Stimulated activated memory B cell treated with anti-CD40 and anti-IgM and Interleukin-4, amounts not matched to agents 10 μg/mL and 1 μg/mL and 100 μg/mL, for 72 hours (primary cell): Measurements from ENCODE around the gene LIPN.
A peak's percentile ranks its signal among the peaks of the same experiment; 100 is the strongest.
"Not testable (repeated sequence)": the region's sequence is repeated elsewhere in the genome, so short reads cannot be mapped to it uniquely, and the experiment has no call there.

Experiments
- ATAC-seq: fragments of 150-1000 bp; cut with Tn5 transposase; 2 replicates; pipeline ENCODE4 v1.10.0; 2021
- H3K27ac Mint-ChIP-seq: one replicate; pipeline ENCODE4 v1.8.0; 2022; ENCODE audit warnings: mild to moderate bottlenecking, mixed read lengths
- H3K27me3 Mint-ChIP-seq: one replicate; pipeline ENCODE4 v1.8.0; 2022; ENCODE audit warnings: mixed read lengths
- H3K36me3 Mint-ChIP-seq: one replicate; pipeline ENCODE4 v1.8.0; 2022; ENCODE audit warnings: mixed read lengths
- H3K4me1 Mint-ChIP-seq: one replicate; pipeline ENCODE4 v1.8.0; 2022; ENCODE audit warnings: mixed read lengths
- H3K4me3 Mint-ChIP-seq: one replicate; pipeline ENCODE4 v1.8.0; 2022; ENCODE audit warnings: mild to moderate bottlenecking, moderate library complexity, mixed read lengths
- H3K9me3 Mint-ChIP-seq: one replicate; pipeline ENCODE4 v1.8.0; 2022; ENCODE audit warnings: mixed read lengths

Gene LIPN

GRCh38 chr10:88759366-88760101, at the start of gene LIPN:
Gene LIPN (plus strand): TSS chr10:88760020. CDS start chr10:88761406, 1,386 bp downstream.
- no peaks in the 10 kb centered on the region for H3K27me3 Mint-ChIP-seq
- ATAC-seq, result peak; percentile 70
- H3K4me1 Mint-ChIP-seq, result peaks cover 8% of the 10 kb centered on the region
- H3K4me3 Mint-ChIP-seq, result no peak within 1 kb of the TSS
- H3K36me3 Mint-ChIP-seq, result no peaks in the 10 kb centered on the region
- H3K27ac Mint-ChIP-seq, result no peak within 1 kb of the TSS
- H3K9me3 Mint-ChIP-seq, result no peaks in the 10 kb centered on the region

GRCh38 chr10:88715517-88715916, 44.3 kb upstream of the LIPN start:
- no peaks in the 10 kb centered on the region for H3K36me3 Mint-ChIP-seq
- H3K9me3 Mint-ChIP-seq, result no peaks in the 10 kb centered on the region
- no peak overlapping the region for H3K4me3 Mint-ChIP-seq
- no peaks in the 10 kb centered on the region for H3K4me1 Mint-ChIP-seq
- H3K27ac Mint-ChIP-seq, result no peak overlapping the region
- no peak for ATAC-seq
- peaks cover 45% of the 10 kb centered on the region for H3K27me3 Mint-ChIP-seq

GRCh38 chr10:88721392-88721791, 38.4 kb upstream of the LIPN start:
- no peak for ATAC-seq
- Mint-ChIP-seq H3K4me3 (no peak overlapping the region), H3K36me3 (no peaks in the 10 kb centered on the region), H3K27me3 (peaks cover 28% of the 10 kb centered on the region), H3K9me3 (no peaks in the 10 kb centered on the region), H3K27ac (no peak overlapping the region), H3K4me1 (peaks cover 7% of the 10 kb centered on the region)

- H3K4me3 Mint-ChIP-seq, result no peak overlapping the region
- no peaks in the 10 kb centered on the region for H3K9me3 Mint-ChIP-seq
- H3K27me3 Mint-ChIP-seq, result peaks cover 11% of the 10 kb centered on the region
- peak overlapping the region; percentile 17 for H3K27ac Mint-ChIP-seq
- peaks cover 7% of the 10 kb centered on the region for H3K4me1 Mint-ChIP-seq
- ATAC-seq, result no peak
- H3K36me3 Mint-ChIP-seq, result no peaks in the 10 kb centered on the region
These were observed 34.0 kb upstream of the LIPN start for GRCh38 chr10:88725798-88726197.

- peaks cover 11% of the 10 kb centered on the region for H3K27me3 Mint-ChIP-seq
- ATAC-seq, result peak; percentile 31
- H3K27ac Mint-ChIP-seq, result no peak overlapping the region
These were observed 31.6 kb upstream of the LIPN start for GRCh38 chr10:88728107-88728763.

GRCh38 chr10:88730864-88731263, 29.0 kb upstream of the LIPN start:
- H3K4me3 Mint-ChIP-seq, result no peak overlapping the region
- peaks cover 21% of the 10 kb centered on the region for H3K4me1 Mint-ChIP-seq
- no peaks in the 10 kb centered on the region for H3K9me3 Mint-ChIP-seq
- no peaks in the 10 kb centered on the region for H3K36me3 Mint-ChIP-seq
- no peak for ATAC-seq
- peaks cover 11% of the 10 kb centered on the region for H3K27me3 Mint-ChIP-seq
- H3K27ac Mint-ChIP-seq, result no peak overlapping the region

More at GRCh38 chr10:88728107-88728763, 31.6 kb upstream of the LIPN start:
- Mint-ChIP-seq H3K4me1 (peaks cover 11% of the 10 kb centered on the region), H3K36me3 (no peaks in the 10 kb centered on the region), H3K4me3 (no peak overlapping the region), H3K9me3 (no peaks in the 10 kb centered on the region)

- Mint-ChIP-seq H3K4me1 (peaks cover 18% of the 10 kb centered on the region), H3K27me3 (peaks cover 11% of the 10 kb centered on the region), H3K36me3 (no peaks in the 10 kb centered on the region), H3K27ac (no peak overlapping the region), H3K9me3 (no peaks in the 10 kb centered on the region), H3K4me3 (no peak overlapping the region)
- ATAC-seq, result peak; percentile 72
These were observed 28.5 kb upstream of the LIPN start for GRCh38 chr10:88731296-88731695.

GRCh38 chr10:88733215-88733614, 26.6 kb upstream of the LIPN start:
- Mint-ChIP-seq H3K4me3 (no peak overlapping the region), H3K36me3 (no peaks in the 10 kb centered on the region), H3K4me1 (peaks cover 18% of the 10 kb centered on the region), H3K27me3 (peaks cover 11% of the 10 kb centered on the region), H3K9me3 (no peaks in the 10 kb centered on the region), H3K27ac (no peak overlapping the region)
- no peak for ATAC-seq

GRCh38 chr10:88735661-88736060, 24.2 kb upstream of the LIPN start:
- no peaks in the 10 kb centered on the region for H3K9me3 Mint-ChIP-seq

GRCh38 chr10:88741921-88742320, 17.9 kb upstream of the LIPN start:
- not testable (repeated sequence) for H3K36me3 Mint-ChIP-seq, ATAC-seq, H3K27ac Mint-ChIP-seq, H3K4me3 Mint-ChIP-seq, H3K4me1 Mint-ChIP-seq, H3K9me3 Mint-ChIP-seq
- peaks cover 67% of the 10 kb centered on the region for H3K27me3 Mint-ChIP-seq

More at GRCh38 chr10:88735661-88736060, 24.2 kb upstream of the LIPN start:
- Mint-ChIP-seq H3K27ac (no peak overlapping the region), H3K4me1 (peaks cover 18% of the 10 kb centered on the region), H3K27me3 (peaks cover 23% of the 10 kb centered on the region), H3K4me3 (no peak overlapping the region), H3K36me3 (no peaks in the 10 kb centered on the region)
- ATAC-seq, result no peak

GRCh38 chr10:88742448-88742847, 17.4 kb upstream of the LIPN start:
- H3K36me3 Mint-ChIP-seq, result peaks cover 5% of the 10 kb centered on the region
- H3K4me1 Mint-ChIP-seq, result no peaks in the 10 kb centered on the region
- H3K9me3 Mint-ChIP-seq, result peaks cover 3% of the 10 kb centered on the region
- no peak overlapping the region for H3K27ac Mint-ChIP-seq
- no peak for ATAC-seq
- no peak overlapping the region for H3K4me3 Mint-ChIP-seq
- H3K27me3 Mint-ChIP-seq, result peaks cover 72% of the 10 kb centered on the region

- Mint-ChIP-seq H3K27ac (no peak overlapping the region), H3K4me1 (no peaks in the 10 kb centered on the region), H3K27me3 (peaks cover 62% of the 10 kb centered on the region), H3K4me3 (no peak overlapping the region), H3K36me3 (peaks cover 5% of the 10 kb centered on the region), H3K9me3 (peaks cover 3% of the 10 kb centered on the region)
- ATAC-seq, result no peak
These were observed 15.8 kb upstream of the LIPN start for GRCh38 chr10:88744002-88744401.

GRCh38 chr10:88745633-88746032, 14.2 kb upstream of the LIPN start:
- Mint-ChIP-seq H3K4me1 (no peaks in the 10 kb centered on the region), H3K36me3 (peaks cover 5% of the 10 kb centered on the region), H3K27ac (no peak overlapping the region), H3K9me3 (peaks cover 3% of the 10 kb centered on the region), H3K4me3 (no peak overlapping the region), H3K27me3 (peaks cover 53% of the 10 kb centered on the region)
- no peak for ATAC-seq

- no peaks in the 10 kb centered on the region for H3K9me3 Mint-ChIP-seq
- no peaks in the 10 kb centered on the region for H3K36me3 Mint-ChIP-seq
- no peak for ATAC-seq
- no peaks in the 10 kb centered on the region for H3K27me3 Mint-ChIP-seq
- no peaks in the 10 kb centered on the region for H3K4me1 Mint-ChIP-seq
- H3K27ac Mint-ChIP-seq, result no peak overlapping the region
- no peak overlapping the region for H3K4me3 Mint-ChIP-seq
These were observed 5.5 kb upstream of the LIPN start for GRCh38 chr10:88754287-88754686.

GRCh38 chr10:88755753-88756152, 4.1 kb upstream of the LIPN start:
- no peak overlapping the region for H3K27ac Mint-ChIP-seq
- H3K36me3 Mint-ChIP-seq, result no peaks in the 10 kb centered on the region
- H3K9me3 Mint-ChIP-seq, result no peaks in the 10 kb centered on the region
- H3K27me3 Mint-ChIP-seq, result no peaks in the 10 kb centered on the region
- peak; percentile 88 for ATAC-seq
- H3K4me3 Mint-ChIP-seq, result no peak overlapping the region
- H3K4me1 Mint-ChIP-seq, result peaks cover 8% of the 10 kb centered on the region

GRCh38 chr10:88756660-88757059, 3.2 kb upstream of the LIPN start:
- H3K27ac Mint-ChIP-seq, result no peak overlapping the region
- no peaks in the 10 kb centered on the region for H3K36me3 Mint-ChIP-seq
- peaks cover 8% of the 10 kb centered on the region for H3K4me1 Mint-ChIP-seq
- H3K27me3 Mint-ChIP-seq, result no peaks in the 10 kb centered on the region
- H3K9me3 Mint-ChIP-seq, result no peaks in the 10 kb centered on the region
- ATAC-seq, result no peak
- no peak overlapping the region for H3K4me3 Mint-ChIP-seq
